ENCODE data around the gene PDE11A.
"Not testable (repeated sequence)": the region's sequence is repeated elsewhere in the genome, so short reads cannot be mapped to it uniquely, and the experiment has no call there.

Gene PDE11A

DNA sequence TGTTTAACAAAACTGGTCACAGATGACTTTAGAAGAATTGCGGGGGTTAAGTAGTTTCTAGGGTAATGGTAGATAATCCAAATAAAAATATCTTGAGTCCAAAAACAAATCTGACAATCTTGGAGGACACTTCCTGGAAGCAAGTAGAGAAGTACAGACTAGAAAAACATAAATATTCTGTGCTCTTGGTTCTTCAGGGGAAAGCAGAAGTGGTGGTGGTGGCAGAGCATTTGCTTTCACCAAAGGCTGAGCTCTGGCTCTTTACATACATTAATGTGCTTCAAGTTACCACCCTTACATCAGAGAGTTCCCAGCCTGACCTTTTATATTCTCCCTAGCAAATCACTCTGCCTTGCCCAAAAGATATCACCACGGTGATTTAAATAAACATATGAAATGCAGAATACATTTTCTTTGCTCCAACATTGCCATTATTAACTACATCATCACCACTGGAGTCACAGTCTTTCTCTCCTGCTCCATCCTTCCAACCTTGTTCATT is 15.3 kb downstream of the PDE11A start:
- Mint-ChIP-seq H3K27ac (no peak overlapping the region), H3K9me3 (ENCODE audit: low read depth) (no peaks in the 10 kb centered on the region), H3K36me3 (no peaks in the 10 kb centered on the region), H3K4me1 (ENCODE audit: low read depth) (no peaks in the 10 kb centered on the region), H3K27me3 (peaks cover 4% of the 10 kb centered on the region), H3K4me3 (no peak overlapping the region)

DNA sequence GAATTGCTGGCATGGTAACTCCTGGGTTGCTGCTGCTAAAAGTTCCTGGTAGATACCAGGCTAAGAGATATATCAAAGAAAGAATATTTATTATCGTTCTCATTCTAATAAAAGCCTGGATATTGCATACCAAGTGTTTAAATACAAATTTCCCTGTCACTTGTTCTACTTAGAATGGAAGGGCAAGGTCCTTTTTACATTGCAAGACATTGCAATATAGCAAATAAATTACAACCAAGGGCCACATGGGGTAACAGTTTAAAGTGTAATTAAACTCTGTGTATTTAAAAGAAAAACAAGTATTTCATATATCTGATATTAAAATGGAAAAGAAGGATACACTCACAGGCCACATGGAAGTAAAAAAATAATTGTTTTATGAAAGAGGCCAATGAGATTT is 16.2 kb downstream of the PDE11A start:
- H3K4me3 Mint-ChIP-seq, result no peak overlapping the region
- no peaks in the 10 kb centered on the region for H3K9me3 Mint-ChIP-seq (ENCODE audit: low read depth)
- no peaks in the 10 kb centered on the region for H3K36me3 Mint-ChIP-seq
- no peak overlapping the region for H3K27ac Mint-ChIP-seq
- H3K4me1 Mint-ChIP-seq (ENCODE audit: low read depth), result no peaks in the 10 kb centered on the region
- peaks cover under 1% of the 10 kb centered on the region for H3K27me3 Mint-ChIP-seq

- H3K9me3 Mint-ChIP-seq (ENCODE audit: low read depth); H3K27ac Mint-ChIP-seq; H3K36me3 Mint-ChIP-seq; H3K4me3 Mint-ChIP-seq; H3K4me1 Mint-ChIP-seq (ENCODE audit: low read depth): not testable (repeated sequence)
- H3K27me3 Mint-ChIP-seq, result peaks cover 12% of the 10 kb centered on the region
These were observed 21.3 kb downstream of the PDE11A start for GRCh38 chr2:178051257-178051656.

DNA sequence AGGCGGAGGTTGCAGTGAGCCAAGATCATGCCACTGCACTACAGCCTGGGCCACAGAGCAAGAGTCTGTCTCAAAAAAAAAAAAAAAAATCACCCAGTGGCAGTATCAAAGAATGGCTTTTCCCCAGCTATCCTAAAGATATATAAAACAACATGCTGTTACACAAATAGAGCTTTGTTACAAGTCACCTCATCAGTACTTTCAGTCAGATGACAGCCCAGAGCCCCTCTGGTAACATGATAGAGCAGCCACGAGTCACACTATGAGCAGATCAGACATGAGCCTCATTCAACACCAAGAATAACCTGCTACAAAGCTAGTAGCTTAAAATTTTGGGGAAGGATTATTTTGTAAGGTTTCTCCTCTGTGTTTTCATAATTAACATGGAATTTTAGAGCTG is 25.2 kb downstream of the PDE11A start:
- H3K4me1 Mint-ChIP-seq (ENCODE audit: low read depth), result no peaks in the 10 kb centered on the region
- no peaks in the 10 kb centered on the region for H3K9me3 Mint-ChIP-seq (ENCODE audit: low read depth)
- H3K4me3 Mint-ChIP-seq, result no peak overlapping the region
- no peak overlapping the region for H3K27ac Mint-ChIP-seq
- peaks cover 14% of the 10 kb centered on the region for H3K27me3 Mint-ChIP-seq
- H3K36me3 Mint-ChIP-seq, result no peaks in the 10 kb centered on the region

DNA sequence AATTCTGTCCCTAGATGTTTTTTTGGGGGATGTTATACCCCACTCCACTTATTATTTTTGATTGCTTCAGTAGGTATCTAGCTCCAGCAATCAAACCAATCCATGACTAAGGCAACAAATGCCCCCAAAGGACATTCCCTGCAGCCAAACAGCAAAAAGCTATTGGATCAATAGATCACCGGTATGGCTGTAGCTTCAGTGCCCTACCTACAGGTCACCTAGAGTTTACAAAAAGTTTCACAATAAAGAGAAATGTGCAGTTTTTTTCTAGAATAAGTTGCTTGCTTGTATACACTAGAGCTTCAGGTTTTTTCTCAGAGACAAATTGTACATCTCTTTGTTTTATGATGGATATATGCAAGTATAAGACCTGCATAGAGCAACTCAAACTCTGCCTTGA is 27.7 kb downstream of the PDE11A start:
- peaks cover 11% of the 10 kb centered on the region for H3K27me3 Mint-ChIP-seq
- H3K9me3 Mint-ChIP-seq (ENCODE audit: low read depth), result no peaks in the 10 kb centered on the region
- no peak overlapping the region for H3K27ac Mint-ChIP-seq
- no peaks in the 10 kb centered on the region for H3K36me3 Mint-ChIP-seq
- no peak overlapping the region for H3K4me3 Mint-ChIP-seq
- no peaks in the 10 kb centered on the region for H3K4me1 Mint-ChIP-seq (ENCODE audit: low read depth)

GRCh38 chr2:178043266-178043665 is 29.3 kb downstream of the PDE11A start:
- no peak overlapping the region for H3K4me3 Mint-ChIP-seq
- no peaks in the 10 kb centered on the region for H3K4me1 Mint-ChIP-seq (ENCODE audit: low read depth)
- H3K27ac Mint-ChIP-seq, result no peak overlapping the region
- no peaks in the 10 kb centered on the region for H3K9me3 Mint-ChIP-seq (ENCODE audit: low read depth)
- H3K36me3 Mint-ChIP-seq, result no peaks in the 10 kb centered on the region
- peaks cover 11% of the 10 kb centered on the region for H3K27me3 Mint-ChIP-seq

GRCh38 chr2:178033583-178033982 is 39.0 kb downstream of the PDE11A start:
- not testable (repeated sequence) for H3K4me1 Mint-ChIP-seq (ENCODE audit: low read depth); H3K36me3 Mint-ChIP-seq; H3K27me3 Mint-ChIP-seq; H3K27ac Mint-ChIP-seq; H3K4me3 Mint-ChIP-seq
- H3K9me3 Mint-ChIP-seq (ENCODE audit: low read depth), result peaks cover 10% of the 10 kb centered on the region

GRCh38 chr2:178029342-178029741 is 43.2 kb downstream of the PDE11A start:
- no peaks in the 10 kb centered on the region for H3K4me1 Mint-ChIP-seq (ENCODE audit: low read depth)
- peaks cover 7% of the 10 kb centered on the region for H3K27me3 Mint-ChIP-seq
- H3K27ac Mint-ChIP-seq, result no peak overlapping the region
- H3K9me3 Mint-ChIP-seq (ENCODE audit: low read depth), result peaks cover 6% of the 10 kb centered on the region
- H3K4me3 Mint-ChIP-seq, result no peak overlapping the region
- no peaks in the 10 kb centered on the region for H3K36me3 Mint-ChIP-seq

DNA sequence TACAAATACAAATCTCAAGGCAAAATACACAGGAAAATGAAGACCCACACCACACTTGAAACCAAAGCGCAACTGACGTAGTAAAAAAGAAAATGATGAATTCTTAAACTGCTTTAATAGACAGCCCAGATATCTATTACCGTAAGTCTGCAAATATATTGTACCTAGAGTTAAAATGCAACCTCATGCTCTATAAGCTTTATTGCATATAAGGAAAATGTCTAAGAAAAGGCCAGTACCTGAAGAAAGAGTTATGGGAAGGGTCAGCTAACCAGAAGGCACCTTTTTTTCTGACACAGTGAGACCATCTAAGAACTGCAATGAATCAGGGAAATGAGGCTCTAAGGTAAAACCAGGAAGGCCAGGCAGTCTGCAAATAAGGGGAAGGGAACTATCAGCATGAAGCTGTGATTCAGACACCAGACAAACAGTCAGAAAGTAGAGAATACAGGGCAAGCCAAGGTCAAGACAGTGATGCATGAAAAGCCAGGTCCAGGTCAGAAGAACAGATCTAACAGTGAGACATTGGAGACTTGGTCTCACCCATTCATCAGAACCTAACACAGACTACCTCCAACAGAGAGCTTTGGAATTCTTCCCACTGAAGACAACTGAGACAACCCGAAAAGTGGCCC is 46.9 kb downstream of the PDE11A start:
- Mint-ChIP-seq H3K27me3 (peaks cover 5% of the 10 kb centered on the region), H3K9me3 (ENCODE audit: low read depth) (no peaks in the 10 kb centered on the region), H3K27ac (no peak overlapping the region), H3K36me3 (no peaks in the 10 kb centered on the region), H3K4me1 (ENCODE audit: low read depth) (no peaks in the 10 kb centered on the region), H3K4me3 (no peak overlapping the region)

DNA sequence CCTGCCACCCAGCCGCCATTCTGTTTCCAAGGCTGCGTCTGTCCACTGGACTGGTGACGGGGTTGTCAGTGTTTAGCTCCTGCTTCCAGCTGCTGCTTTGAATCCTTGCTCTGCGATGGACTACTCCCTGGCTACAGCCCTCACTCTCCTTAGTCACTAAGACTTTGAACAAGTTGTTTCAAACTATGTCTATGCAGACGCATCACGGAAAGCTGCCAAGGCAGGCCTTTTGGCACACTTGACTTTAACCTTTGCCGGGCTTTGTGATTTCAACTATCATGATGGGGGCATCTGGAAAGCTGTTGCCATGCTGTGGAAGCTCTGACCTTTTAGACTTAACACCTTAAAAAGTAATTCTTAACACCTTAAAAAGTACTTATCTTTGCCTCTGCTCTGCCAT is 54.4 kb downstream of the PDE11A start:
- no peaks in the 10 kb centered on the region for H3K9me3 Mint-ChIP-seq (ENCODE audit: low read depth)
- H3K27me3 Mint-ChIP-seq, result no peaks in the 10 kb centered on the region
- H3K27ac Mint-ChIP-seq, result no peak overlapping the region
- H3K36me3 Mint-ChIP-seq, result no peaks in the 10 kb centered on the region
- no peak overlapping the region for H3K4me3 Mint-ChIP-seq
- no peaks in the 10 kb centered on the region for H3K4me1 Mint-ChIP-seq (ENCODE audit: low read depth)

DNA sequence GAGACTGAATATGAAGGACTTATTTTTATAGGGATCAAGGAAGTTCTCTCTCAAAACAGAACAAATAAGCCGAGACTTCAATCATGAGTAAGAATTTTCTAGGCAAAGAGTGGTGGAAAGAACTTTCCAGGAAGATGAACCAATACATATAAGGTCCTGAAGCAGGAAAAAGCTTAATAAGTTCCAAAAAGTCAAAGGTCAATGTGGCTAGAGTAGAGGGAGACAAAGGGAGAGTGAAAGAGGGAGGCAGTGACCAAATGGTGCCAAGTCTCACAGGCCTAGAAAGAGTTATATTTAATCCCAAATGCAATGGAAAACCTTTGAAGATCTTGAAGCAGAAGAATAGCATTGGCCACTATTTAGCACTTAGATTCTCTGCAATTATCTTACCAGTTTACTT is 56.0 kb downstream of the PDE11A start:
- Mint-ChIP-seq H3K9me3 (ENCODE audit: low read depth) (no peaks in the 10 kb centered on the region), H3K4me3 (no peak overlapping the region), H3K27me3 (peaks cover 5% of the 10 kb centered on the region), H3K36me3 (no peaks in the 10 kb centered on the region), H3K27ac (no peak overlapping the region), H3K4me1 (ENCODE audit: low read depth) (no peaks in the 10 kb centered on the region)

DNA sequence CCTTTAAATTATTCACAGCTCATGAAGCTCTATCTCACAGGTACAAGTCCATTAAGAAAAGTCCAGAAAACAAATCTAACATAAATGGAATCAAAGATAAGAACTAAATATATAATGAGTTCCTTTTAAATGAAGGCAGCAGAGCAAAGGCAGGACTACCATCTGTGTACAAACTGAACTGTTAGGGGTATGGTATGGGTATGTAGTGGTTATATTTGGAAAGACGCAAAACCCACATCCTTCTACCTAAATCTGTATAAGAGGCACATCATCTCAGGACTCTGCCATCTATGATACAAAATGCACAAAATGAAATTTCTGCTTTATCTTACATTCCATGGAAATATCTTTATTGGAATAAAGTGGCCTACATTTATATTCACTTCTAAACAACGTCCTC is 59.9 kb downstream of the PDE11A start:
- Mint-ChIP-seq H3K9me3 (ENCODE audit: low read depth) (no peaks in the 10 kb centered on the region), H3K4me3 (no peak overlapping the region), H3K4me1 (ENCODE audit: low read depth) (no peaks in the 10 kb centered on the region), H3K27ac (no peak overlapping the region), H3K27me3 (peaks cover 5% of the 10 kb centered on the region), H3K36me3 (no peaks in the 10 kb centered on the region)

GRCh38 chr2:178009813-178010212 is 62.8 kb downstream of the PDE11A start:
- H3K4me1 Mint-ChIP-seq (ENCODE audit: low read depth), result no peaks in the 10 kb centered on the region
- no peaks in the 10 kb centered on the region for H3K9me3 Mint-ChIP-seq (ENCODE audit: low read depth)
- peaks cover 5% of the 10 kb centered on the region for H3K27me3 Mint-ChIP-seq
- H3K27ac Mint-ChIP-seq, result no peak overlapping the region
- H3K4me3 Mint-ChIP-seq, result no peak overlapping the region
- H3K36me3 Mint-ChIP-seq, result no peaks in the 10 kb centered on the region

- no peak overlapping the region for H3K4me3 Mint-ChIP-seq
- no peaks in the 10 kb centered on the region for H3K4me1 Mint-ChIP-seq (ENCODE audit: low read depth)
- no peak overlapping the region for H3K27ac Mint-ChIP-seq
- H3K36me3 Mint-ChIP-seq, result no peaks in the 10 kb centered on the region
- H3K27me3 Mint-ChIP-seq, result peaks cover 5% of the 10 kb centered on the region
- no peaks in the 10 kb centered on the region for H3K9me3 Mint-ChIP-seq (ENCODE audit: low read depth)
These were observed 63.8 kb downstream of the PDE11A start for GRCh38 chr2:178008636-178009289.

- H3K27ac Mint-ChIP-seq, result no peak overlapping the region
- no peaks in the 10 kb centered on the region for H3K4me1 Mint-ChIP-seq (ENCODE audit: low read depth)
- H3K9me3 Mint-ChIP-seq (ENCODE audit: low read depth), result no peaks in the 10 kb centered on the region
- H3K4me3 Mint-ChIP-seq, result no peak overlapping the region
- H3K27me3 Mint-ChIP-seq, result no peaks in the 10 kb centered on the region
- H3K36me3 Mint-ChIP-seq, result no peaks in the 10 kb centered on the region
These were observed 65.9 kb downstream of the PDE11A start for GRCh38 chr2:178006710-178007109.

DNA sequence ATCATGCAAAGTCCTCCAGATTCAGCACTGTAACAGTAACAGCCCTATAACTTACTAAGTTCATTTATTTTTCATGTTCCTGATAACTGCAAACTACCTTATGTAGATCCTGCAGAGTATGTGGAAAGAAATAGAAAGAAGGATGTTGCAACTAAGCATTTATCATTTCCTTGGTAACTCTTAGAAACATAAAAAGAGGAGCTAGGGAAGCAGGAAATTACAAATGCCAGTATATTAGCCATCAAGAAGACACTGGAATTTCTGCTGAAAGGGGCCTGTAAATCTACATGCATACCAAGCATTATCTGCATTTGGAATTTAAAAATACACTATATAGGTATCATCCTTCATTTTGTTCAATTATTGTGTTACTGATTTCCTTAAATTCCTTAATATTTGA is 66.8 kb downstream of the PDE11A start:
- H3K4me1 Mint-ChIP-seq (ENCODE audit: low read depth), result no peaks in the 10 kb centered on the region
- no peak overlapping the region for H3K4me3 Mint-ChIP-seq
- no peaks in the 10 kb centered on the region for H3K27me3 Mint-ChIP-seq
- H3K9me3 Mint-ChIP-seq (ENCODE audit: low read depth), result no peaks in the 10 kb centered on the region
- no peaks in the 10 kb centered on the region for H3K36me3 Mint-ChIP-seq
- no peak overlapping the region for H3K27ac Mint-ChIP-seq
